ENCODE data around the gene TMEM123.
A peak's percentile ranks its signal among the peaks of the same experiment; 100 is the strongest.

Gene TMEM123

DNA sequence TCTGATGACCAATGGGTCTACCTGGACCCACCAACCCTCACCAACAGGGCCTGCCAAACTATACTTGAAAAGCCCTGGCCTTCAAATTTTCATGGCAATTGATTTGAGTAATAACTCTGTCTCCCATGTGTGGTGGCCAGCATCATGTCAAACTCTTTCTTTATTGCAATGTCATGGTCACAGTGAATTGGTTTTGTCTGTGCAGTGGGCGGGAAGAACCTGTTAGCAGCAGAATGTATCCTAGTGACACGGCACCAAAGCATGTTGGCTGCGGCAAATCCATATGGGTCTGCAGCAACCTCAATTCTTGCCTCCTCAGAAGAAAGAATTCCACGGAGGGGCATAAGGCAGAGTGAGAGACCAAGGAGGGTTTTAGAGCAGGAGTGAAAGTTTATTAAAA lies 19.6 kb upstream of the TMEM123 start:
- no peak for DNase-seq (ENCODE audit: low read depth in 2 of 2)

DNA sequence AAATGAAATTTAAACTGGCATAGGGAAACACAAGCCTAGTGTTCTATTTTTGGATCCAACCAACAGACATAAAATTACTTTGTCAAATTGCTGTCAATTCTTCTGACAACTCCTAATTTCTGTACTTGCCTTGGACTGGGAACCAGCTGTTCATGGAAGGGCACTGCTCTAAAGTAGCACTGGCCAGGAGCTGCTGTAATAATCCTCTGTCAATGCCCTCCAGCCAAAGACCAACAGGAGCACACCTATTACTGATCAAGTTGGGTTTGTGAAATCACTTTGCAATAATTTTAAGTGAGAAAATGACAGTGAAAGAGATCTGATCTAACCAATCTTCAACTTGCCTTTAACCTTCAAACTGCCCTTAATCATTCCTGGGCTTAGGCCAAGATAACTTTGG lies 18.9 kb upstream of the TMEM123 start:
- DNase-seq (ENCODE audit: low read depth in 2 of 2): no peak

DNA sequence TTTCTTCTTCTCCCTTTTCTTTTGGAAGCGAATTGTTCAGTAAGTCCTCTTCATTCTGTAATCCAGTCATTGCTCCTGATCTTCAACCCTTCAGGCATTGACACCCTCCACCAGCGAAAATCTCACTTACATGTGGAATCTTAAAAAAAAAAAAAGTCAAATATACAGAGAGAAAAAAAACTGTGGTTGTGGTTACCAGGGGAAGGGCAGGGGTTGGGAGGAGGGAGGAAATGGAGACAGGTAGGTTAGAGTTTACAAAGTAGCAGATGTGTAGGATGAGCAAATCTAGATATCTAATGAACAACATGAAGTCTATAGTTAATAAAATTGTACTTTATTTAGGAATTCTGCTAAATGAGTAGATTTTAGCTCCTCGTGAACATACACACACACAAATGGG lies 17.7 kb upstream of the TMEM123 start:
- DNase-seq (ENCODE audit: low read depth in 2 of 2): no peak

DNA sequence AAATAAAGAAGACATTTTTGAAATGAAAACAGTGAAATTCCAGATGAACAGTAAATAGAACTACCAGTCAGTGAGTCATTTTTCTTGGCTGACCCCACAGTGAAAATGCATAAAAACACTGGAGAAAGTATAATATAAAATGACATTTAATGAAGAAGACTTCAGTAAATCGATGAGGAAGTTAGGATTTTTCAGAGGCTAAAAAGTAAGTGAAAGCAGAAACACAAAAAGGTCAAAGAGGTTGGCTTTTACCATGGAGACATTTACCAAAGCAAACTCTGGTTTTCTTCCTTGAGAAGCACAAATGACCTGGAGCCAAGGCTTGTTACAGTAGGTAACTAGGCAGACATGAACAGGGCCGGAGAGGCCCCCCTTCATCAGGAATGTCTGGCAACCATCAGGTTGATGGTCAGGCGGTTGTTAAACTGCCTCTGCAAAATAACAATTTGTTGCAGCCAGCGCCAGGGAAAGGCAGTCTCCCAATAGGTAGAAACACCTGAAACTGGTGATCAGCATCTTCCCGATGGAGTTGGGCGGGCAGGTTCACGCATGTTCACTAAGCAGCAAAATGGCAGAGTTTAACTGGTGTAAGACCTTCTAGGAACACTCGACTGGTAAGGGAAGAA lies 16.7 kb upstream of the TMEM123 start:
- no peak for DNase-seq (ENCODE audit: low read depth in 2 of 2)

DNA sequence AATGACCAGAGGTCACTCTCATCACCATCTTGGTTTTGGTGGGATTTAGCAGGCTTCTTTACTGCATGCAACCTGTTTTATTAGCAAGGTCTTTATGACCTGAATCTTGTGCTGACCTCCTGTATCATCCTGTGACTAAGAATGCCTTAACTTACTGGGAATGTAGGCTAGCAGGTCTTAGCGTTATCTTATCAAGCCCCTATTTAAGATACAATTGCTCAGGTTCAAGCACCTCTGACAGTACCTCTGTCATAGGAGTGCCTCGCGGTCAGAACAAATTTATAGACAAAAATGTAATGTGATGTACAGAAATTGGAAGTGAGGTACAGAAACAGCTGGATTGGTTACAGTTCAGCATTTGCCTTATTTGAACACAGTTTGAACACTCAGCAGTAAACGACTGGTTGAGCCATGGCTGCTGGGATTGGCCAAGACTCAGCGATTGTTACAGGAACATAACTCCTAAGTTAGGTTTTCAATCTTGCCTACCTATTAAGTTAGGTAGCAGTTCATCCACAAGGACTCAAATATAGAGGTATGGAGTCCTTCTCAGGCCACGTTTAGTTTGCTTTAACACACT lies 16.1 kb upstream of the TMEM123 start:
- DNase-seq (ENCODE audit: low read depth in 2 of 2): no peak

DNA sequence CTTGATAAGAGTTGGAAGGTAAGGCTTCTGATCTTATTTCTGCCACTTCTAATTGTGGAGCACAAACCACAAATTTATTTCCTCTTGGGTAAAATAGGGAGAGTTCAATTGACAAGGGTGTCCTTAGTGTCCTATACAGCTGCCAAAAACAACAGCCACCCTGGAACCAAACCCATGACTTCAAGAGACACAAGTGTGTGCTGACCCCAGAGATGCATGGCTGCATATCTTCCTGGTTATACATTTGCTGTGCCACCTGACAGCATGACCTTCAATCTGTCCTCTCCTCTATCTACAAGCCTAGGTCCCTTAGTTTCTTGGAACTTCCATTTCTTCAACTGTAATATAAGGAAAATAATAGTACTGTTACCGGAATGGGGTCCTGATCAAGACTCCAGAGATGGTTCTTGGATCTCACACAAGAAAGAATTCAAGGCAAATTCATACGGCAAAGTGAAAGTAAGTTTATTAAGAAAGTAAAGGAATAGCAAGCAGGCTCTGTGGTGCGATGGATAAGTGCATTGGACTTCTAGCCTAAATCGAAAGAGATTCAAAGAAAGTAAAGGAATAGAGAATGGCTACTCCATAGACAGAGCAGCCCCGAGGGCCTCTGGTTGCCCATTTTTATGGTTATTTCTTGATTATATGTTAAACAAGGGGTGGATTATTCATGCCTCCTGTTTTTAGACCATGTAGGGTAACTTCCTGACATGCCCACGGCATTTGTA lies 15.5 kb upstream of the TMEM123 start:
- no peak for DNase-seq (ENCODE audit: low read depth in 2 of 2)

DNA sequence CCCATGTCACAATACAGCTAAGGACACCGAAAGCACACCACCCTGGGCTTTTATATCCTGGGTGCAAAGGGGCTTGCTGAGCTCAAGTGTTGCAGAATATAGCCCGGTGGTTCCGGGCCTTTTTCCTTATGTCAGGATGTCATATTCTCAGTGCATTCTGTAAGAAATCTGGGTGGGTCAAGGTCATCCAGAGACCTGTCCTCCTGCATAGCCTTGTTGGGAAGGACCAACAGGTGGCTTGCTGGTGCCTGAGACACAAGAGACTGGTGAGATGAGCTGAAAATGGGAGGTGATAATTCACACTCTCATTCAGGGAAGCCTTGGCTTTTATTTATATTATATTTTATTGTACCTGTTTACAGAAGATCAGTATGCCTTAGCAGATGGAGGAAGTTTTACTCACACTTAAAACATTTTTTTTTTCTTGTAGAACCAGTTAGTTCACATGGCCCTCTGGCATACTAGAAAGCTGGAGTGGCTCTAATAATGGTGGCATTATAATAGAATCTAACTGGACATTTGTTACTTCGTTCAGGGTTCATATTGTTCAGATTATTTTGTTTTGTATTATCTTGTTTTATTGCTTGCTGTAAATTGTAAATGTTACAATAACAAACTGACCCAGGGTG lies 14.6 kb upstream of the TMEM123 start:
- no peak for DNase-seq (ENCODE audit: low read depth in 2 of 2)

DNA sequence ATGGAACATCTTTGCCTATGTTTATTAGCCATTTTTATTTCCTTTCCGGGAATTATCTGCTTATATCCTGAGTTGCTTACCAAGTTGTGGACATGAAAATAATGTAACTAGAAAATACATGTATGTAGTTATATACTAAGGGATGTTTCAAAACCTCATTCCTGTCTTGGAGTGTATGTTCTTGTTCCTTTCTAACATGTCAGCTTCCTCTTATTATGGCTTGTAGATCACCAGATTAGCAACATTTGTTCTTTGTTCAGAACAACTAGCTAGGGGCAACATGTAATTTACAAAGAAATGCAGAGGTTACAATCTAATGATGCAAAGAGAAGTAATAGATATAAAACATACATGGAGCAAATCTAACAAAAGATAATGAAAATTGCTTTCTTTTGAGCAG lies 13.1 kb upstream of the TMEM123 start:
- DNase-seq (ENCODE audit: low read depth in 2 of 2): no peak

DNA sequence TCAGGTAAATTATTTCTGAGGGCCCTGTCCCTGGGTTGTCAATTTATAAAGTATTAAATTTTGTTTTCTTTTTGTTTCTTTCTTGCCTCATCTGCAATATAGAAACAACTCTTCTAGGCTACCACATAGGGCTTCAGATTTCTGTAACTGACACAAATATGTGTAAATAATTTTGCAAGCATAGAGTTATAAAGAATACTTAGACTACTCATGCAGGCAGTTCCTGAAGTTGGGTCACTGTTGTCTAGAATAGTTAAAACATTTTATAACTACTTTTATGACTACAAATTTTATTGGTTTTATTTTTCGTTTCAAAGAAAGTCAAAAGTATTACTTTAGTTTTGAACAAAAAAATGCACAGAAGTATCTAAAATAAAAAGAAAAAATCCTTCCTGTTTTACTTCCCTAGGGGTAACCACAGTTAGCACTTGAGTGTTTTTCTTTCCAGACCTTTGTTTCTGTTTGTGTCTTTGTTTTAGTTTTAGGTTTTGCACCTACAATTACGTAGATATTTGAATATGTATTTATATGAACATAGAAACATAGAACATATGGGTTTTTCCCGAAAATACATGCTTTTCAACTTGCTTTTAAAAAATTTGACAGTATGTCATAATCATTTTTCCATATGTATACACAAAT lies 12.4 kb upstream of the TMEM123 start:
- no peak for DNase-seq (ENCODE audit: low read depth in 2 of 2)

DNA sequence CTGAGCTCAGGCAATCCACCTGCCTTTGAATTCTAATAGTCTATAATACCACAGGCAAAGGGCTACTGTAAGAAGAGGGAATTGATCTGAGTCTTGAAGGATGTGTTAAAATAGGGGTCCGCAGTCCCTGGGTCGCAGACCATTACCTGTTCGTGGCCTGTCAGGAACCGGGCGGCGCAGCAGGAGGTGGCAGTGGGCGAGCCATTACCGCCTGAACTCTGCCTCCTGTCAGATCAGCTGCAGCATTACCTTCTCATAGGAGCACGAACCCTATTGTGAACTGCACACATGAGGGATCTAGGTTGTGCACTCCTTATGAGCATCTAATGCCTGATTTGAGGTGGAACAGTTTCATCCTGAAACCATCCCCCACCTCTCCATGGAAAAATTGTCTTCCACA lies 11.5 kb upstream of the TMEM123 start:
- DNase-seq (ENCODE audit: low read depth in 2 of 2): no peak

DNA sequence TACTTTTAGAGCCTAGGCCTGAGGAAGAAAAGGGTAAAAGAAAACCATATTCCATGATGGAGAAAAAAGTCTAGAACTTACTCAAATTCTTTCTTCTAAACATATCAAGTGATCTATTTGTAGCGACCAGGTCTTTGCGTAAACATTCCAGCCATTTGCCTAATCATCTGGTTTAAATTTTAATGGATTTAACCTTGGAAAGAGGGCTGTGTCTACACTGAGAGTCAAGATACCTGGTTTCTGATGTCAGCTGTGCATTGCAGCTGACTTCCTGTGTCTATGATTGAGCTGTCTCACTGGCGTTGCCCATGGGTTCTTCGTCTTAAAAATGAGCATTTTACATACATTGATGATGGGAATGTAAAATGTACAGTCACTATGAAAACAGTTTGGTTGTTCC lies 10.0 kb upstream of the TMEM123 start:
- no peak for DNase-seq (ENCODE audit: low read depth in 2 of 2)

DNA sequence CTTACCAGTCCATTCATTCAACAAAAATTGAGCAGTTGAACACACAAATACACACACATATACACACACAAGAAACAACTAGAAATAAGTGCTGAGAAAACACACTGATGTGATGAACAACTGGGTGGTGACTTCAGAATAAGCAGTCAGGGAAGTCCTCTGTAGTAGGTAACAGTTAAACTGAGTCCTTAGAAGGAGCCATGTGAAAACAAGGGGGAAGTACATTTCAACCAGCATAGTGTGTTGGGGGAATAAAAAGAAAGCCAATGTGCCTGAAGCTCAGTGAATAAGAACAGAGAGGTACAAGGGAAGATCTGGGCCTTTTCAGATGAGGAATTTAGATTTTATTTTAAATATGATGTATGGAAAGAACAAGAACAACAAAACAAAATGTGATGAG lies 6.8 kb upstream of the TMEM123 start:
- DNase-seq (ENCODE audit: low read depth in 2 of 2): no peak

DNA sequence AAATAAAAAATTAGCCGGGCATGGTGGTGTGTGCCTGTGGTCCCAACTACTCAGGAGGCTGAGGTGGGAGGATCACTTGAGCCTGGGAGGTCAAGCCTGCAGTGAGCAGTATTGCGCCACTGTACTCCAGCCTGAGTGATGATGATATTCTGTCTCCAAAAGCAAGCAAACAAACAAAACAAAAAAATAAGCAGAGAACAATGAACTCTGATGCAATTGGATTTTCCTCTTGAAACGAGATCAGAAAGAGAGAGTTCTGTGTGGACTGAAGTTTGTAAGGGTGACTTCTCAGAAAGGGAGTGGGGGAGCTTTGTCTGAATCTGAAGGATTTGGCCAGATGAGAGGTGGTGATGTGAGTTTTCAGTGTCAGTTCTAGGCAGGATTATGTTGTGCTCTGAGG lies 6.0 kb upstream of the TMEM123 start:
- no peak for DNase-seq (ENCODE audit: low read depth in 2 of 2)

DNA sequence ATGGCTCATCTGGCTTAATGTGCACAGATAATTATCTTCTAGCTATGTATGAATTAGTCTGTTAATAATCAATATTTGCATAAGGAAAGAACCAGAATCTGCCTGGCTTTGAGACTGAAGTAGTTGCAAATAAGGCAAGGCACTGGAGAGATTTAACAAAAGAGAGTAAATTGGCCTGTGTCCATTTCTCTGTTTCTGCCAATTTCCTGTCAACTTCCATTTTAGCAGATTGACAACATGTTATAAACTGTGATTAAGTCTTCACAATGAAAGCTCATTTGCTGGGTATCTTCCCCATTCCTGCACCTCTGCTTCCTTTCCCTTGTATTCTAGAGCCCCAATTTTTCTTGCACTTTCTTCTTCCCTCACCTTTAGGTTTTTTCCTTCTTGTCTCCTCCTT lies 5.3 kb upstream of the TMEM123 start:
- DNase-seq (ENCODE audit: low read depth in 2 of 2): no peak

DNA sequence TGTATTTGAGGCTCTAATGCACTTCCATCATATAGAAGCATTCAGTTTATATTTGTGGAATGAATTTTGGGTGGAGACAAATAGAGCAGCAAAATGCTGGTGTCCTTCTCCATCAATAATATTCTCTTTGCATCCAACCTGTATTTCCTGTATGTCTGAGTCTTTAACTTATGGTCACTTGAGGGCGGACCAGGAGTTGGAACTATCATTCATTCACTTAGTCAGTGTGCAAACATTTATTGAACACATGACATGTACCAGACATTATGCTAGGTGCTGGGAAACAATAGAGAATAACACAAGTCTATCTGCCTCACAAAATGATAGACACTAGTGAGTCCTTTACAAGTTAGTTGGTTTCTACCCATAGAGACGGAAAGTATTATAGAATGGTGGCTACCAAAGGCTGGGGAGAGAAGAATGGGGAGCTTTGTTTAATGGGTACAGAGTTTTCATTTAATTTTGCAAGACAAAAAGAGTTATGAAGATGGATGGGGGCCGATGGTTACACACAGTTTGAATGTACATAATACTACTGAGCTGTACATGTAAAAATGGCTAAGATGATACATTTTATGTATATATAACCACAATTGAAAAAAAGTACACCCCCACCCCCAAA lies 4.6 kb upstream of the TMEM123 start:
- no peak for DNase-seq (ENCODE audit: low read depth in 2 of 2)

DNA sequence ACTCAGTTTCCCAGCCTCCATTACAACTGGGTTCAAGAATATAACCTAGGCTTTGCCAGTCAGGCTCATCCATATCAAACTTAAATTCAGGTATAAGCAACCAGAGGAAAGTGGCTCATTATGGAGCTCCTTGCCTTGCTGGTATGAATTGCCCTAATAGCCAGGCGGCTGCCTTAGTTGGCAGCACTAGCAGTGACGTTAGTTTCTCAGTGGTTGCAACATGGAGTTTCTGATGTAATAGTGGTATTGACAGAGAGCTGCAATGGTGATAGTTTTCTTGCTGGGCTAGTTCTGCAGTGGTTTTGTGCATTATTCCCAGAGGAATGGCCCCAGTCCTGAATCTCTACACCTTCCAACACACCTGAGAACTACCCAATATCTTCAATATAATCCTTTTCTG lies 3.8 kb upstream of the TMEM123 start:
- DNase-seq (ENCODE audit: low read depth in 2 of 2): no peak

DNA sequence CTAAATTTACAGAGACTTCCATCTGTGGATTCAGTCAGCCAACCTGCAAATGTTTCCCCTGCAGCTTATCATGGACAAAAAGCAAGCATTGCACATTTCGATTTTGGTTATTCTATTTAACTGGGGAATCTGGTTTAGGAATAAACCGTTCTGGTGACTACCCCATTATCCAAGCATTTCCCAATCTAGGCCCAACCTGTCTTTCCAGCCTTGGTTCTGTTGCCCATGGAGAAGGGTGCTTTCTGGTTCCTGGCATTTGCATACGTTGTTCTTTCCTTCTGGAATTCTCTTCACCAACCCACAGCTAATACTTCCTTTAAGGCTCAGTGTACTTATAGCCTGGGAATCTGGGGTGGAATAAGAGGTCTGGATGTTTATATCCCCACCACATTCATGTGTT lies 1.4 kb upstream of the TMEM123 start:
- DNase-seq (ENCODE audit: low read depth in 2 of 2): no peak

DNA sequence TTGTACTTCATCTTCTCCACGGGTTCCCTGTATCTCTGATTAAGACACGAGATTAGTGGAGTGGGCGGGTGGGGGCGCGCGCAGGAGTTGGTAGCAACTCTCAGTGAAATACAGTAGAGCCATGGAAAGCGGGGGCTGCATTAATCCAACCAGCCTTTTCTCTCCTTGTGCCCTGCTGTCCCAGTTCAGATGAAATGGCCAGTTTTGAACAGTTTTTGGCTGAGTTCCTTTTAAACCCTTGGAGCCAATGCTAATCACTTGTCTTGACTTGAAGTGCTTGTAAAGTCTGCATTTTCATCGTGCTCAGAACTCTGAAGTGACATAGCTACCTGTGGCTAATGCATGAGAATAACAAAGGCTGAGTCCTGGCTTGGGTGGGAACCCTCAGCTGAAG lies 734 bp upstream of the TMEM123 start:
- peak in 1 of 2 donors; percentile 23 for DNase-seq (ENCODE audit: low read depth in 2 of 2)

DNA sequence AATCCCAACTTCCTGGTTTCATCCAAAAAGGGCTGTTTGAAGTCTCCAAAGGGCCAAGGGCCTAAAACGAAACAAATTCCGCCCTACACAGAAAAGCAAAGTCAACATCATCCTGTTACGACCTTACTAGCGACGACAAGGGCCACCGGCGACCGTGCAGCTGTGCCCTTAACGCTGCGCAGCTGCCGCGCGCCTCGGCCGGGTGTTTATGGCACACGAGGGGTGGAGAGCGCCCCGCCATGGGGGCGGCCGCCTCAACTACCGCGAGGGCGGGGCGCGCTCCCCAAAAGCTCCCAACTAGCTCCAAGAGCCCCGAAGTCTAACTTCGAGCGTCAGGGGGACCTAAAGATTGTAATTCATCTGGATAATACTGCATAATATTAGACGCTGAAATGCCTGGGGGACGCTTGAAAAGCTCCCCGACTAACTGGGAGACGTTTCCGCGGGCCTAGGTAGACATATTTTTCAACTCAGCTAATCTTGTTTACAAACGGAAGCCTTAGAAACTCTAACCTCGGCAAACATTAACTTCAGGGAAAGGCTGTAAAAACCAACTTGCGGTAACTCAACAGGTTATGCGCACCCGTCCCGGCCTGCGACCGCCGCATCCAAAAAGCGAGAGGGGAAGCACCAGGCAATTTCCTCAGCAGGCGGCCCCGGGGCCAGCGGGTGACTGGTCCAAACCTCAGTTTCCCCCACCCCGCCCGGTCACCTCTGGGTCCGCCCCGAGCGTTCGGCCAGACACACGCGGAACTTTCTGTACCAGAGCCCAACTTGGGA lies 694 bp downstream of the TMEM123 start:
- DNase-seq (ENCODE audit: low read depth in 2 of 2): peak; percentile 41 to 60

DNA sequence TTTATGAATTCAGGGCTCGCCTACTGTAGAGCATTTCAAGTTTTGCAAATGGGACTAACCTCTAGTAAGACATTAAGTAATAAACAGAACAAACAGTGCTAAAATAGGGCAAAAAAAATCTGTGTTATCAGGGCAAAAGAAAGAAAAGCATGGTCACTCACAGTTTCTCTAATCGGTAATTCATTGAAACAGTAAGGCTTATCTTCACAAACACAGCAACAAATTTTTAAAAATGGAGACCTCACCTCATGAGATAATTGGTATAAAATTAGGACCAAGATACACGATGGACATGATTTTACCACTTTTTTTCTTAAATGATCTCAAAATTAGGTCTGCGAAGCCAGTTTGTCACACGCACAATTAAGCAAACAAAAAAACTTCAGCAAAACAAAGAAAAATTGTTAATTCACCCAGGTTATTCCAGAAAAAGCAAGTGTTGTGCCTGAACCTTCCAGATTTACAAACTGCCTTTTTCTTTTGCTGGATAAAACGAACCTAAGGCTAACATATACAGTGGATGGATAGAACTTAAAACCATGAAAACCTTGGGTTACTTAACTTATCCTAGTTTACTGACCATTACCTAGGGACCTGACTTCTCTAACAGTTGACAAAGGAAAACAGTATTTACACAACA lies 1.4 kb downstream of the TMEM123 start:
- no peak for DNase-seq (ENCODE audit: low read depth in 2 of 2)
